Measurements from ENCODE around the gene OGDHL.
"Not testable (repeated sequence)": the region's sequence is repeated elsewhere in the genome, so short reads cannot be mapped to it uniquely, and the experiment has no call there.

OGDHL gene

DNA sequence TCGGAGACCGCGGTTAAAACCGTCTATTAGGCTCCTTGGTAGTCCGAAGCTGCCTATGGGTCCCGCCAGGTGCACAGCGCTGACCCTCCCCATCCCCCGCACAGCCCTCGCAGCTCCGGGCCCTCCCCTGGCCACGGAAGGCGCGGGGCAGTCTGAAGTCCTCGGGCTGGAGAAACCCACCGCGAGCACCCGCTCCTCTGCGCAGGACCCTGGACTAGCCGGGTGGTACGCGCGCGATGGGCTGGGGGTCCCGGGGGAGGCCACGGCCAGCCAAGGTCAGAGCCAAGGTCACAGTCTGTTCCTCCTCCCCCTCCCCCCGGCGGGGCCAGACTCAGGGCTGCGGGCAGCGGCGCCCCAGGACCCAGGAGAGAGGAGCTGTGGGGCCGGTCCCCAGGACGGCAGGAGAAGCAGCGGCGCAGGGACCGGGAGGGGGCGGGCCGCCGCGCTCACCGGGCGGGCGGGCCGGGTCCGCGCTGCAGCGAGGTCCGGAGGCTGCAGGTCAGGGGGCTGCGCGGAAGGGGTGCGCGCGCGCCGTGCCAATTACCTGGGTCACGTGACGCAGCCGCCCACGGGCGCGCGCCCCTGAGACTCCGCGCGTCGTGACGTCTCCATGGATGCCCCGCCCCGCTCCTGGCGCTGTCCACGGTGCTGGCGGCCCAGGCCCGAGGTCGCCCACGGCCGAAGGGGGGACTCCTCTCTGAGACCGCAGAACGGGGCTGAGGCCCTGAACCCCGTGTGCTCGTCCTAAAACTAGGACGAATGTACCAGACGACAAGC, at the start of gene OGDHL:
Gene OGDHL (minus strand): TSS at position 535 of the 777 bp plus-strand sequence. CDS start 3,731 bp downstream, outside the sequence.
- DNase-seq (ENCODE audit: low read depth in 2 of 2), result peak; percentile 29 to 57

DNA sequence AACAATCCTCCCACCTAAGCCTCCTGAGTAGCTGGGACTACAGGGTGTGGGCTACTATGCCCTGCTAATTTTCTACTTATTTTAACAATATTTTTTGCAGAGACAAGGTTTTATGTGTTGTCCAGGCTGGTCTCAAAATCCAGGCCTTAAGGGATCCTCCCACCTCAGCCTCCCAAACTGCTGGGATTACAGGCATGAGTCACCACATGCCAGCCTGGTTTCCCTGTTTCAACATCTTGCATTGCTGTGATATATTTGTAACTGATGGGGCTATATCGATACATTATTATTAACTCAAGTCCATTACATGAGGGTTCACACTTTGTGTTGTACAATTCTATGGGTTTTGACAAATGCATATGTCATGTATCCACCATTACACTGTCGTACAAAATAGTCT, 41.9 kb upstream of the OGDHL start:
- DNase-seq (ENCODE audit: low read depth in 2 of 2), result no peak

DNA sequence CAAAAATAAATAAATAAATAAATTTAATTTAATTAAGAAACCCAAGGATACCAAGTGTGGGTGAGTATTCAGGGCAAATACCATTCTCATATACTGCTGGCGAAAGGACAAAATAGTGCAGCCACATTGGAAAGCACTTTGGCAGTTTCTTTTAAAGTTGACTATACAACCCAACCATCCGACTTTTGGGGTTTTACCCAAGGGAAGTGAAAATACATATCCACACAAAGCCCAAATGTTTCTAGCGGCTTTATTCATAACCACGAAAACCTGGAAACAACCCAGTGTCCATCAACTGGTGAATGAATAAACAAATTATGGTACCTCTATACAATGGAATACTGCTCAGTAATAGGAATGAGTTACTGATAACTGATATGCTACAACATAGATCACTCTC, 36.2 kb upstream of the OGDHL start:
- no peak for DNase-seq (ENCODE audit: low read depth in 2 of 2)

- DNase-seq (ENCODE audit: low read depth in 2 of 2), result no peak
These were observed 29.0 kb upstream of the OGDHL start for GRCh38 chr10:49791100-49791499.

GRCh38 chr10:49784681-49785080, 22.6 kb upstream of the OGDHL start:
- no peak for DNase-seq (ENCODE audit: low read depth in 2 of 2)

DNA sequence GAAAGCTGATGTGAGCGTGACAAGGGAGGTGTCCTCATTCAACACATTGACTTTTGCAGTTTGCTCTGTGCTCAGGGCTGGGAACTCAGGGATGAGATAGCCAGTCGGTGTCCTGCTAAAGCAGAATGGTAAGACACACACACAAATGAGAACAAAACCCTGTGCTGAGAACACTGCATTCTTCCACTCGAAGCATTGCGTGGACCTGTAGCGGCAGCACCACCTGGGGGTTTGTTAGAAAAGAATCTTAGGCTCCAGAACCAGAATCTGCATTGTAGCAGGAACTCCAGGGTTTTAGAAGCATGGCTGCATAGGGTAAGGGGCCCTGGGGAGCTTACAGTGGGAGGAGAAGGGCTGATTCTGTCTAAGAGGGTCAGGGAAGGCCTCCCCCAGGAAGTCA, 21.5 kb upstream of the OGDHL start:
- DNase-seq (ENCODE audit: low read depth in 2 of 2), result no peak

DNA sequence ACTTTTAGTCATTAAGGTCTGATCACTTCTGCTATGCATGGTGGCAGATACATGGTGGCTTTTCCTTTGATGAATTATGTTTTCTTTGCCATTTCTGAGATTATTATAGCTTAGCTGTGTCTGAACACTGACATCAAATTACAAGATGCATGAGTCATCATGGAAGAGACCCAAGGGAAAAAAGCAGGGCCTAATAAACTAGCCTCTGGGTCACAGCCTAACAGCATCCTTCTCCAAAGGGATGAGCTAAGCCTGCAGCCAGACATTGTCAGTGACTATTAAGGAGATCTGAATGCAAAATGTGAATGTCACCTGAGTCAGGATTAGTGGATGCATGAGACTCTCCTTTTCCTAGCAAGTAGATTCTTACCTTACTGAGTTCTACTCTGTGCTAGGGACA, 19.1 kb upstream of the OGDHL start:
- no peak for DNase-seq (ENCODE audit: low read depth in 2 of 2)

- no peak for DNase-seq (ENCODE audit: low read depth in 2 of 2)
These were observed 16.1 kb upstream of the OGDHL start for GRCh38 chr10:49778197-49778596.

- DNase-seq (ENCODE audit: low read depth in 2 of 2), result no peak
These were observed 14.7 kb upstream of the OGDHL start for GRCh38 chr10:49776851-49777250.

- no peak for DNase-seq (ENCODE audit: low read depth in 2 of 2)
These were observed 12.9 kb upstream of the OGDHL start for GRCh38 chr10:49775014-49775413.

DNA sequence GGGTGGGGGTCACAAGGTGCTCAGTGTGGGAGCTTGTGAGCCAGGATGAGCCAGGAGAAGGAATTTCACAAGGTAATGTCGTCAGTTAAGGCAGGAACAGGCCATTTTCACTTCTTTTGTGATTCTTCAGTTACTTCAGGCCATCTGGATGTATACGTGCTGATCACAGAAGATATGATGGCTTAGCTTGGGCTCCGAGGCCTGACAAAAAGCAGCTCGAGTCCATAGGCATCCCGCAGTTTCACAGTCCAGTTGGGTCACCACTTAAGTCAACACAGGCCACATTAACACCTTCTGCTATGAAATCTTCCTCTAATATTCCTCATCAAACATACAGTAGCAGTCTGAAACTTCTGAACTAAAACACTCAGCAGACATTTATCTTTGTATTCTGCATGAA, 10.8 kb upstream of the OGDHL start:
- not testable (repeated sequence) for DNase-seq (ENCODE audit: low read depth in 2 of 2)

DNA sequence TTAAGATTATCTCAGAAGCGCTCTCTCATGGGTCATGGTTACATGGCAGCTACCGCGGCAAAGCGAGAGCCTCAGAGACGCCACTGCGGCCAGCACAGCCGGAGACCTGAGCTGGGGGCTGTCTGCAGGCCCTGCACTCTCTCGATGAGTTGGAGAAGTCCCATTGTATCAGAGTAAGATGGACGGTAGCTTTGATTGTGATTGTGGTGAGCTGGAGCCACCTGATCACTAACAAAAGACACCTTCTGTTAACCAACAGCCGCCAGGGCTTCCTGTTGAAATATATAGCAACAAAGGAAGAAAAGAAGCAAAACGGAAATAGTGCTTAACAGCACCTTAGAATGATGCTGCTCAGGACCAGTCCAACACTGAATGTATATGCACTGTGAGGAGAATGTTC, 8.9 kb upstream of the OGDHL start:
- DNase-seq (ENCODE audit: low read depth in 2 of 2), result not testable (repeated sequence)

DNA sequence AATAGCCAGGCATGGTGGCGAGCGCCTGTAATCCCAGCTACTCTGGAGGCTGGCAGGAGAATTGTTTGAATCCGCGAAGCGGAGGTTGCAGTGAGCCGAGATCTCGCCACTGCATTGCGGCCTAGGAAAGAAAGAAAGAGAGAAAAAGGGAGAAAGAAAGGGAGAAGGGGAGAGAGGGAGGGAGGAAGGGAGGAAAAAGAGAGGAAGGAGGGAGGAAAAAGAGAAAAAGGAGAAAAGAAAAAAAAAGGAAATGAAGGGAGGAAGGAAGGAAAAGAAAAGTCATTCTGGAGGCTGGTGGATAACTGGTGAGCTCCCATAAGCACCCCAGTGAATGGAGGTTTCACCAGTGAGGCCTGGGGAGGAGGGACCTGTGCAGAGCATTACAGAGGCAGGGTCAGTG, 7.6 kb upstream of the OGDHL start:
- no peak for DNase-seq (ENCODE audit: low read depth in 2 of 2)

GRCh38 chr10:49768731-49769130, 6.6 kb upstream of the OGDHL start:
- no peak for DNase-seq (ENCODE audit: low read depth in 2 of 2)

DNA sequence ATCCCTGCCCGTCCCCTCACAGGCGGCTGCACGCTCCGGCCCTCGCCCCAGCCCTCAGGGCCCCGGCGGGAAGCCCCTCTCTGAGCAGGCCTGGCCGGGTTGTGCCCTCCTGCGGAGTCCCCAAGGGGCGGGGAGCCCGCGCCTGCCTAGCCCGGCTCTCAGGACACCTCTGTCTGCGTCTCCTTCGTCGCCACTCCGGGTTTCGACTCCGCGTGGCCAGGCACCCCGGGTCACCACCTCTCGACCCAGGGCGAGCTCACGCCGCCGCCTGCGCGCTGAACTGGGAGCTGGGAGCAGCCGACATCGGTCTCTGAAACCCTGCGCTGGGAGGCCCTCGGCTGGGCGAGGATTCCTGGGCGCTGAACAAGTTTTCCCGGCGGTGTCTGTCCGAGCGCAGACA, 6.2 kb upstream of the OGDHL start:
- no peak for DNase-seq (ENCODE audit: low read depth in 2 of 2)

GRCh38 chr10:49767752-49768151, 5.6 kb upstream of the OGDHL start:
- no peak for DNase-seq (ENCODE audit: low read depth in 2 of 2)

DNA sequence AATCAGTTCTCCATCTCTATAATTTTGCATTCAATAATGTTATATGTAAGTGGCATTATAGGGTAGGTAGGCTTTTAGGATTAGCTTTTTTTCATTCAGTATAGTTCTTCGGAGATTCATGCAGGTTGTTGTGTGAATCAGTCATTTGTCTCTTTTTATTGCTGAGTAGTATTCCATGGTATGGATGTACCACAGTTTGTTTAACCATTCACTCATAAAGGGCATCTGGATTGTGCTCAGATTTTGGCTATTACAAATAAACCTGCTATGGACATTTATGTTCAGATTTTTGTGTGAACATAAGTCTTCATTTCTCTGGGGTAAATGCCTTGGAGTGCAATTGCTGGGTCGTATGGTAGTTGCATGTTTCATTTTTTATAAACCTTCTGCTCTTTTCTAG, 4.4 kb upstream of the OGDHL start:
- no peak for DNase-seq (ENCODE audit: low read depth in 2 of 2)

- DNase-seq (ENCODE audit: low read depth in 2 of 2), result no peak
These were observed 399 bp upstream of the OGDHL start for GRCh38 chr10:49762566-49762877.

DNA sequence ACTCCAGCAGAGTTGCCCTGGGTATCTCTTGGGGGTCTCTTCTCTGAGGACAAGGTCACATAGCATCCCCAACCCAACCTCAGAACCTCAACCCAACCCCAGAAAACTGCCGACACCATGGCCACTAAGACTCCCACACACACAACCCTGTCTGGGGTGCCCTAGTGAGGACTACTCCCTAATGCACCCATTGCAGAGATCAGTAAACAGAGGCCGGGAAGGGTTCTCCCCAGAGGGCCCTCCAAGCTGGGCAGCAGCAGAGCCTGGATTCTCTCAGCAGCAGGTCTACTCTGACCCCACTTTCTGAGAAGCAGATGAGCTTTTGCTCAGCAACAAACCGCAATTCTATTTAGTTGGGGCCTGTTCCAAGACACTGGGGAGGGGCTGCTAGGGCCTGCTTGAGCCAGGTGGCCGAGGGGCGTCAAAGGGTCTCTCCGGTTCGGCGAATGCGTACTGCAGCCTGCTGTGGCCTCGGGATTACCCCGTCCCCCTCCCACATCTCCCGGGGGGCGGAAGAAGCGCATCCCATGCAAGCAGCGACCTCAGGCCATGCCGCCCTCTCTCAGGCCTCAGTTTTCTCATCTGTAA, 828 bp downstream of the OGDHL start:
- DNase-seq (ENCODE audit: low read depth in 2 of 2), result no peak

GRCh38 chr10:49760789-49761188, 1.3 kb downstream of the OGDHL start:
- DNase-seq (ENCODE audit: low read depth in 2 of 2), result no peak

DNA sequence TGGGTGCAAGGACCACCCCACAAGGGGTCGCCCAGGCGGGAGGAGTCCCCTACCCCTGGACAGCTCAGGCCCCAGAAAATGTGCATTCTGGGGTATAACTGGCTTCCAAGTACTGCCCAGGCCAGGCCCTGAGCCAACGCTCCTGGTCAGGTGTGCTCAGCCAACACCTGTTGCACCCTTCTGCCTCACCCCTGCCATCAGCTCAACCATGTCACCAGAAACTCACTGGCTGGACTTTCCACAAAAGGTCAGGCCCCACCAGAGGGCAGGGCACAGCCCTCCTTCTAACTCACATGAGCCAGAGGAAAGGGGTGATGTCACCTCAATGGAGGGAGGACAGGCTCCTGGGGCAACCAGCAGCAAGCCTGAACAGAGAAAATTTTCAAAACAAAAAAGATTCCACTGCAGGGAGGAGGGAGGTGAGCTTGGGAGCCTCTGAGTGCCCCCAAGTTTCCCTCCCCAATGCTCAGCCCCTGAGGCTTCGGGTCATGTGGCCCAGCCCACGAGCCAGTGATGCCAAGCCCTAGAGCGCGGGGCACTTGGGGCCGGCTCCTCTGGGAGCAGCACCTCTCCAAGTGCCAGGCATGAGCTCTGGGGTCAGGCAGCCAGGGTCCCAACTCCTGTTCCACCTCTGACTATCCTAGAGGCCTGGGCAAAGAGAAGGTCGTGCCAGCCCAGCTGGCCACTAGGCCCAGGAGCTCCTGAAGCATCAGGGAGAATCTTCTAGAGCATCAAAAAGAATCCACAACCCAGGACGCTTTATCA, 2.2 kb downstream of the OGDHL start:
- DNase-seq (ENCODE audit: low read depth in 2 of 2), result no peak

DNA sequence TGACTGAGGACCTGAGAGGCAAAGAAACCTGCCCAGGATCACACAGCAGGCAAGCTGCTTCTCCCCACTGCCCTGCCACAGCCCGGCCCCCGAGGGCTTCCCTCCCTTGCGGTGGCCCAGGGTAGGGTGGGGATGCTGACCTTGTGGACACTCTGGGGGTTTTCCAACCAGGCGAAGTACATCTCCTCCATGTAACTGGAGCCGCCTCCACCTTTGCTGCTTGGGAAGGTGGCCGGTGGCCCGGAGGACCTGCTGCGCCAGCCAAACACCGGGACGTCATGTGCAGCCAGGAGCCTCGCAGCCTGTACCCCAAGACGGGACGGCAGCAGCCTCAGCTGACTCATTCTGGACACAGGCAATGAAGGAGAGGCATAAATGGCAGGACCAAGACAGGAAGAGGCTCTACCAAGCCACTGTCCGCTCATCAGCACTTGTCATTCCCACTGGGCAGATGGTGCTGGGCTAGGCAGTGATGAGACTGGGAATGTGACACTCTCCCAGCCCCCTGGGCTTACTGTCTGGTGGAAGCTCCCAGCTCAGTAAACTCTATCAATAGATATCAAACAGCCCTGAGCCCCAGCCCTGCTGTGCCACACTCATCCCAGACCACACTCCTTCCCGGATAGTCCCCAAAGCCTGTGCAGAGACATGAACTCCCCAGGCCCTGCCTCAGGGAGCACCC, 3.7 kb downstream of the OGDHL start:
- DNase-seq (ENCODE audit: low read depth in 2 of 2), result no peak

GRCh38 chr10:49756641-49757040, 5.5 kb downstream of the OGDHL start:
- DNase-seq (ENCODE audit: low read depth in 2 of 2), result no peak

All from stimulated activated CD4-positive, alpha-beta T cell treated with anti-CD3 and anti-CD28 coated beads, Interleukin-4, amount 100 ng/mL, for 48 hours (primary cell).